ENCODE data around the gene IL12RB2.

DNA sequence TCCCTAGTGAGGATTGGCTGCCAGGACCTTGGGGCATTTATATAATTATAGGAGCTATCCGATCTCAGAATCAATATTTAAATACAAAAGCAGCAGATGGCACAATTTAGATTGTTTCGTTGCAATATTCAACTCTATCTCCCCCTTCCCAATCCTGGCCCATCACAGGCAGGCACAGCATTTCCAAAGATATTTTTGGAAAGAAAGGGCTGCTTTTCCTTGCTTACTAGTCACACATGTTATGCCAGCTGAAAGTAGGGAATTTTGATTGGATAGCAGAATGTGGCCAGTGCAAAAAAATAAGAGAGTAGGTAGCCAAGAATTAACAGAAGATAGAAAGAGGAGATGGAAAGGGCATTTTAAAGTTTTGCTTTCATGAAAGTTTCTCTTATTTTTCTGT lies 37.9 kb downstream of the IL12RB2 start:
- TF ChIP-seq POLR2A (IDR thresholded peaks at IDR 0.05; ENCODE audit: low read depth, low read length) (no peak), POLR2AphosphoS5 (IDR thresholded peaks at IDR 0.05; ENCODE audit: low read depth, low read length) (no peak), TAF1 (IDR thresholded peaks at IDR 0.05; ENCODE audit: low read depth, low read length) (no peak), POU2F2 (IDR thresholded peaks at IDR 0.05; ENCODE audit: low read depth, low read length) (no peak), SPI1 (IDR thresholded peaks at IDR 0.05; ENCODE audit: low read depth, low read length) (no peak)

Data from GM12891 (cell line).